DMS153 treated with DMSO at 0.1 percent for 48 hours (cell line): Measurements from ENCODE around the gene WDFY4.

Experiments
- DNase-seq: peaks from one replicate; lab custom pipeline; 2025; ENCODE audit not compliant: unreplicated experiment; lab: John Stamatoyannopoulos, UW

Gene WDFY4

GRCh38 chr10:48935577-48935976 lies 250.9 kb downstream of the WDFY4 start:
- DNase-seq = no peak

- no peak for DNase-seq
Measured at GRCh38 chr10:48937796-48938195, 253.1 kb downstream of the WDFY4 start.

- no peak for DNase-seq
Measured at GRCh38 chr10:48938281-48938680, 253.6 kb downstream of the WDFY4 start.

GRCh38 chr10:48938990-48939536 lies 254.4 kb downstream of the WDFY4 start:
- no peak for DNase-seq

- DNase-seq = no peak
Measured at GRCh38 chr10:48939790-48940325, 255.2 kb downstream of the WDFY4 start, which contains the start of gene LRRC18. TSS of gene LRRC18 (minus strand) at chr10:48939840. CDS start at chr10:48914155, 25,685 bp downstream.

- no peak for DNase-seq
Measured at GRCh38 chr10:48940372-48940771, 255.7 kb downstream of the WDFY4 start.

- no peak for DNase-seq
Measured at GRCh38 chr10:48940958-48941357, 256.3 kb downstream of the WDFY4 start.

GRCh38 chr10:48941427-48942075 lies 256.9 kb downstream of the WDFY4 start:
- no peak for DNase-seq

- DNase-seq = no peak
Measured at GRCh38 chr10:48943096-48943495, 258.4 kb downstream of the WDFY4 start.

- no peak for DNase-seq
Measured at GRCh38 chr10:48944171-48944570, 259.5 kb downstream of the WDFY4 start.

- no peak for DNase-seq
Measured at GRCh38 chr10:48945441-48946130, 260.9 kb downstream of the WDFY4 start.

- DNase-seq = no peak
Measured at GRCh38 chr10:48946332-48946731, 261.7 kb downstream of the WDFY4 start.

GRCh38 chr10:48946891-48947500 lies 262.3 kb downstream of the WDFY4 start:
- no peak for DNase-seq

GRCh38 chr10:48947690-48948469 lies 263.2 kb downstream of the WDFY4 start:
- no peak for DNase-seq

GRCh38 chr10:48948470-48949037 lies 263.9 kb downstream of the WDFY4 start:
- DNase-seq = no peak

- no peak for DNase-seq
Measured at GRCh38 chr10:48951707-48952106, 267.0 kb downstream of the WDFY4 start.

- DNase-seq = no peak
Measured at GRCh38 chr10:48957361-48958151, 272.9 kb downstream of the WDFY4 start.

- no peak for DNase-seq
Measured at GRCh38 chr10:48958598-48959190, 274.0 kb downstream of the WDFY4 start.

GRCh38 chr10:48964038-48964437 lies 279.4 kb downstream of the WDFY4 start:
- DNase-seq = no peak
